Small intestine (tissue), 7 donors: ENCODE results near the gene HOXA6. TPM values are rescaled to one million over a fixed set of nuclear protein-coding genes. Genes with fewer than 3 reads are reported as not detected.
A peak's percentile ranks its signal among the peaks of the same experiment; 100 is the strongest.

ENCODE experiments used
- DNase-seq, 2 donors: peaks; one replicate each; pipeline versions ENCODE4 v3.0.0 to v3.0.0-alpha.2; 2013
- FAIRE-seq: peaks from 2 replicates; lab custom pipeline; 2012; peaks lifted over from hg19 to GRCh38; lab: Jason Lieb, UNC
- H3K27ac ChIP-seq, 3 donors: one replicate each; pipeline ENCODE4 v1.5.1; 2013; ENCODE audit warnings: low read length in 2 of 3, mild to moderate bottlenecking in 2 of 3, control low read depth in 1 of 3, inconsistent platforms in 1 of 3, low read depth in 1 of 3, moderate library complexity in 1 of 3
- H3K27me3 ChIP-seq, 3 donors: one replicate each; pipeline ENCODE4 v1.6.1; 2013; ENCODE audit warnings: low read length in 3 of 3, inconsistent platforms in 1 of 3; ENCODE audit not compliant: control insufficient read depth in 3 of 3, insufficient read depth in 3 of 3
- H3K36me3 ChIP-seq, 3 donors: one replicate each; pipeline ENCODE4 v1.6.1; 2013; ENCODE audit warnings: low read length in 3 of 3, inconsistent platforms in 1 of 3, low read depth in 1 of 3, mild to moderate bottlenecking in 1 of 3, moderate library complexity in 1 of 3; ENCODE audit not compliant: control insufficient read depth in 3 of 3, insufficient read depth in 2 of 3
- H3K4me1 ChIP-seq, 3 donors: one replicate each; pipeline ENCODE4 v1.6.1; 2013; ENCODE audit warnings: low read length in 2 of 3, inconsistent platforms in 1 of 3, low read depth in 1 of 3, mild to moderate bottlenecking in 1 of 3, moderate library complexity in 1 of 3; ENCODE audit not compliant: control insufficient read depth in 3 of 3, insufficient read depth in 2 of 3
- H3K4me3 ChIP-seq, 3 donors: one replicate each; pipeline ENCODE4 v1.5.1; 2013; ENCODE audit warnings: low read length in 3 of 3, control low read depth in 1 of 3, inconsistent platforms in 1 of 3, low read depth in 1 of 3, mild to moderate bottlenecking in 1 of 3, moderate library complexity in 1 of 3
- H3K9me3 ChIP-seq, 2 donors: one replicate each; pipeline ENCODE4 v1.6.1; 2013; ENCODE audit warnings: low read depth in 1 of 2, low read length in 1 of 2; ENCODE audit not compliant: control insufficient read depth in 2 of 2, insufficient read depth in 1 of 2
- WGBS, 3 donors: extraction: QIAGEN DNeasy Blood & Tissue Kit; methylation state at CpG; one replicate each; pipeline ENCODE4 v1.1.7; 2013; 5-methylcytosine and 5-hydroxymethylcytosine counted together
- polyA plus RNA-seq, 4 donors: library from polyadenylated mRNA; stranded (reverse) in 3 of 4; unstranded in 1 of 4; fragments of 200-250 nt in 3 of 4; fragments of 120-200 nt in 1 of 4; gene quantifications; one replicate each; pipeline versions ENCODE4 v1.2.1 to v1.2.3, GENCODE V29; 2013
- donor health status: healthy with polysubstance abuse.
- donor health status: control.
- donor health status: control.
- donor health status: Bipolar disorder and iron deficiency.
- donor health status: healthy.

Gene HOXA6
- polyA plus RNA-seq, 4 donors: 0.46 to 29.7 (median 0.81) TPM; not detected in 1

- no peaks in the 10 kb centered on the region for H3K36me3 ChIP-seq
- H3K4me1 ChIP-seq: peaks cover 2 to 12% (median 4%) of the 10 kb centered on the region in 3 donors
- FAIRE-seq (no peak), DNase-seq (no peak)
- H3K27me3 ChIP-seq: peaks cover 9 to 96% (median 76%) of the 10 kb centered on the region in 3 donors
- H3K4me3 ChIP-seq: peak overlapping the region in 1 of 3 donors; percentile 54
- WGBS, 3 donors: 24 to 45% (median 24%) methylated on average over 4 of the region's 4 CpGs
- H3K27ac ChIP-seq: no peak overlapping the region
- H3K9me3 ChIP-seq: peaks cover 0 to 11% of the 10 kb centered on the region in 2 donors
Observed at GRCh38 chr7:27182285-27182841, 34.8 kb upstream of the HOXA6 start.

DNA sequence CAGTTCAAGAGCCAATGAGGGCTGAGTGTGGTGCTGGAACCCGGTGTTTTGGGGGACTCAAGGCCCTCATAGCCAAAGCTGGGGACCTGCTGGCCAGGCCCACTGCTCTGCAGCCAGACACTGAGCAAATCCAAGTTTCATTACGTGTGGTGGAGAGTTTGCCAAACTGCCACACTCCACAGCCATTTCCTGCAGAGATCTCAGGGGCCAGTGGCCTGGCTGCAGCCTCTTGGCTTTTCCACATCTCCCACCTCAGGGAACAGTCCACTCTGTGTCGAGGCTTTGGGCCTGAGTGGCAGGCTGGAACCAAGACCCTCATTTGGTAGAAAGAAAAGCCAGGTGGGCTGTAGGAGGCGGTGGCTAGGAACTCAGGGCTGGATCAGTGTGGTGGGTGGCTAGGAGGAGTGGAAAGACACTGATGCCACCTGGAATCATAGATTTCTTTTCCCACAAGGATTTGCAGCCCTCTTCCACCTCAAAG is 34.3 kb upstream of the HOXA6 start:
- no peak for FAIRE-seq
- peak overlapping the region in 1 of 3 donors; percentile 32 for H3K27ac ChIP-seq

DNA sequence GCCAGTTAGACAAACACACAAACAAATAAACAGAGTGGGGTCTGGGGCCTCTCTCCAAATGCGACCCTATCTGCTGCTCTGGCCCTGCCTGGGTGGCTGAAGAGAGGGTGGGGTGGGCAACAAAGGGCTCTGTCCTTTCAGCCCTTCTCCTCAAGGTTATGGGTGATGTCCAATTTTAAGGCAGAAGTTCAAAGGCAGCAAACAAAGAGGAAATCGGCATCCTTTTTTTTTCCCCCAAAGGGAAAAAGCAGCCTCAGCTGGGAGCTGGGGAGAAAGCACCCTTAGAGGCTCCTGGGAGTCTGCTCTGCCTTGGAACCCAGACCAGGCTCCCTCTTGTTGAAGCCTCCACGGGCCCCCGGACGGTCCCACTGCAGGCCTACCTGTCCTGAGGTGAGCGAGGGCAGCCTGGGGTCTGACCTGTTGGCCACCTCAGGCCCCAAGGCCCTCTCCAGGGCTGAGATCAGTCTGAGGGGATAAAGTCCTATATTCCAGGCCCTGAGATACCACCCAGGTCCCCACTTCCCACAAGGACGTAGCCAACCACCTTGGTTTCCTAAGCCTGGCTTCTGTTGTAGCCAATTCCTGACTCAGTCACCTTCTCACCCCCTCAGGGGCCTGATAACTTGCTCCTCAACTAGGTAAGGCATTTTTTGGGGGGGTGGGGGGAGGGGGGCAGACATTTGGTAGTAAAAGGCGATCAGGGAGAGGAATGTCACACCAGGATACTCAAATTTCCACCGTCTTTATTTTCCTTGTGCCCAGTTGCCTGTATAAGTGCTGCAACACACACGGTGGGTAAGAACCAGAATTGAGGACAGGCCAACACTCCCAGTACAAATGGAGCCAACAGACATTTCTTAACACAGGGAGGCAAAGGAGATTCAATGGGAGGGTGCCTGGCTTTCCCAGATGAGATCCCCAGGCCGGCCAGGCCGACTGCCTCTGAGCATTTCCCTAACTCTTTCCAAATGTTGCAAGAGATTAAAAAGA is 33.2 kb upstream of the HOXA6 start:
- WGBS, 3 donors: 44 to 57% (median 54%) methylated on average over 12 of the region's 12 CpGs
- no peak for FAIRE-seq
- peaks cover 0 to 13% of the 10 kb centered on the region in 2 donors for H3K9me3 ChIP-seq
- no peak for DNase-seq
- H3K36me3 ChIP-seq: no peaks in the 10 kb centered on the region
- no peak overlapping the region for H3K4me3 ChIP-seq
- H3K27ac ChIP-seq: peak overlapping the region in 1 of 3 donors; percentile 70
- peaks cover 9 to 98% (median 73%) of the 10 kb centered on the region in 3 donors for H3K27me3 ChIP-seq
- peaks cover 2 to 12% (median 4%) of the 10 kb centered on the region in 3 donors for H3K4me1 ChIP-seq

More for the DNA sequence above, 34.3 kb upstream of the HOXA6 start:
- H3K27me3 ChIP-seq: peaks cover 9 to 97% (median 77%) of the 10 kb centered on the region in 3 donors
- 32 to 46% (median 39%) methylated on average over 4 of the region's 4 CpGs for WGBS, 3 donors
- no peaks in the 10 kb centered on the region for H3K36me3 ChIP-seq
- no peak for DNase-seq
- peaks cover 2 to 12% (median 4%) of the 10 kb centered on the region in 3 donors for H3K4me1 ChIP-seq
- H3K9me3 ChIP-seq: peaks cover 0 to 11% of the 10 kb centered on the region in 2 donors
- no peak overlapping the region for H3K4me3 ChIP-seq

DNA sequence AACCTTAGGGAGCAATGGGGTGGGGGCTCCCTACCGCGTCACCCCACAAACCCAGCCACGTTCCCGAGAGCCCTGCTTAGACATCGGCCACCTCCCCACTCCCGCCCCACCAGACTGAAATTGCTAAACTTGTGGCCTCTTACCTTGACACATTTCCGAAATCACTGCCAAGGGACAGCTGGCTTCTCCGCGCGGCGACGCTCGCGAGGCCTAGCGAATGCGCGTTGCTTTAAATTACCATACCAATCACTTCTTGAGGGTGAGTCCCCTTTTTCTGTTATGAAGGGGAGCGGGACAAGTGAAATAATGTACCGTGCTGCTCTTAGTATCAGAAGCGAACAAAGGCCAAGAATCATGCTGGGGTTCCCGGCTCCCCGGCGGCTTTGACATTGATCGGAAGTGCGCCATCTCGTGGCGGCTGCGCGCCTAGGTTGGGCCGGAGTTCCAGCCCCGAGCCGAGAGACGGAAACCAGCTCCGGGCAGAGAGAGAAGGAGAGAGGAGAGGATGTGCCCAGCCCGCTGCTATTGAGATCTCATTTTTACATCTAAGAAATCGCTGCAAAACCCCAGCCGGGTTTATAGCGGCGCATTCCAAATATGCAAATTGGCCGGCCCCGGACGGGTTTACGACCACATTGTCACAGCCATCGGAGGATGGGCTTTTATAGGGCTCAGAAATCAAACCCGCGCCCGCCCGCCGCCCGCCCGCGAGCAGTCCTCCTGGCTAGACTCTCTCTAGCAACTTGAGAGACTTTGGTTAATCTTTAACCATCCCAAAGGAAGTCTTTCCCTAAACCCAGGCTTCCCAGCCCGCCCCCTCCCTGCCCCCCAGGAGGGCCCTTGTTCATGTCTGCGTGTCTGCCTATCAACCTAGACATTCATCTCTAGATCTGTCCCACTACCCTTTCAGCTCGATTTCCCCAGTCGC is 32.2 kb upstream of the HOXA6 start:
- peak; percentile 68 to 92 for DNase-seq
- FAIRE-seq: no peak
- WGBS, 3 donors: 7 to 15% (median 9%) methylated on average over 56 of the region's 56 CpGs
- H3K4me1 ChIP-seq: peaks cover 2 to 12% (median 3%) of the 10 kb centered on the region in 3 donors
- H3K36me3 ChIP-seq: no peaks in the 10 kb centered on the region
- H3K9me3 ChIP-seq: peaks cover 0 to 8% of the 10 kb centered on the region in 2 donors
- H3K4me3 ChIP-seq: peak overlapping the region in 2 of 3 donors; percentile 24 to 48
- H3K27me3 ChIP-seq: peaks cover 7 to 98% (median 73%) of the 10 kb centered on the region in 3 donors
- H3K27ac ChIP-seq: peak overlapping the region in 1 of 3 donors; percentile 70

- WGBS, 3 donors: 28 to 43% (median 39%) methylated on average over 14 of the region's 14 CpGs
- H3K4me3 ChIP-seq: peak overlapping the region in 2 of 3 donors; percentile 24 to 48
- H3K27me3 ChIP-seq: peaks cover 10 to 99% (median 77%) of the 10 kb centered on the region in 3 donors
- H3K27ac ChIP-seq: peak overlapping the region in 1 of 3 donors; percentile 70
- peaks cover 0 to 18% (median 0%) of the 10 kb centered on the region in 3 donors for H3K4me1 ChIP-seq
- peaks cover 0 to 8% of the 10 kb centered on the region in 2 donors for H3K9me3 ChIP-seq
- FAIRE-seq: no peak
- no peaks in the 10 kb centered on the region for H3K36me3 ChIP-seq
- DNase-seq: no peak
Observed at GRCh38 chr7:27179030-27179429, 31.5 kb upstream of the HOXA6 start.

DNA sequence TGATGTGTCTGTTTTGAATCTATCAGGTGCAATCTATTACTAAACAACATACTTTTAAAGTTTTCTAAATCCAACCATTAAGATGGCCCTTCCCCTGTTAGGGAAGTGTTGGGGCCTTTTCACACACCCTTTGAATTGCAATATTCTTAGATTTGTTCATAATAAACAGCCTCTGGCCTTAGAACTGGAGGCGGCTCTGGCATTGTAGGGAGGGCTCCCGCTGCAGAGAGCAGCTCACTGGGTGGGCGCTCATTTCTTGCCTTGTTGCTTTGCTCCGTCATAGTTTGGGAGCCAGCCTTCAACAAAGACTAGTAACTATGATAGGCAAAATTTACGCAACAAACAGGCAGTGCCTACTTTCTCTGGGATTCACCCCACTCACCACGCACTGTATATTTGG is 30.8 kb upstream of the HOXA6 start:
- Histone ChIP-seq H3K4me3 (peak overlapping the region in 1 of 3 donors; percentile 48), H3K36me3 (no peaks in the 10 kb centered on the region), H3K4me1 (peaks cover 0 to 14% (median 0%) of the 10 kb centered on the region in 3 donors), H3K9me3 (peaks cover 0 to 8% of the 10 kb centered on the region in 2 donors), H3K27ac (no peak overlapping the region), H3K27me3 (peaks cover 8 to 98% (median 76%) of the 10 kb centered on the region in 3 donors)
- 37 to 66% (median 64%) methylated on average over 6 of the region's 6 CpGs for WGBS, 3 donors
- DNase-seq (no peak), FAIRE-seq (no peak)

DNA sequence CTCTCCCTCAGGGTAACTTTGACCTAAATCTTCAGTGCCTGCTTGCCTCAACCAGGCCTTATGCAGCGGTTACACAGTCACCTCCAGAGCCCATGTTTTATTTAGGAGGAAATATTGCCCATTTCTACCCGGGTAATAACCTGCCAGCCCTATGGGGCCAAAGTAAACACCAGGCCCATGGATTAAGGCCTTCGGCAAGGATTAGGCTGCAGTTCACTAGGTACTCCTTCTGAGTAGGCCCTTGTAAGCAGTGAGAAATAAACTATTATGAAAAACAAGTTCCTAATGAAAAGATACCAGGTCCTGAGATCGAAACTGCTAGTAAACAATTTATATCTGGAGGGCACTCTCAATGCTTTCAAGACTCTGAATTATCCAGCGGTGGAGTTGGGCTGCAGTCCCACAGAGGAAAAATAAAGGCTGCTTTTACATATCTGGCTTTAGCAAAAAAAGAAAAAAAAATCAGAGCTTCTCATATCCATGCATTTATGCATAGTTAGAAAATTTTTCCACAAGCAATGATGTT is 30.3 kb upstream of the HOXA6 start:
- no peak for DNase-seq
- Histone ChIP-seq H3K4me3 (peak overlapping the region in 1 of 3 donors; percentile 48), H3K4me1 (peaks cover 0 to 14% (median 0%) of the 10 kb centered on the region in 3 donors), H3K36me3 (no peaks in the 10 kb centered on the region), H3K27me3 (peaks cover 9 to 97% (median 76%) of the 10 kb centered on the region in 3 donors), H3K9me3 (peaks cover 0 to 5% of the 10 kb centered on the region in 2 donors), H3K27ac (no peak overlapping the region)
- WGBS, 3 donors: 34 to 69% (median 56%) methylated on average over 5 of the region's 5 CpGs
- FAIRE-seq: no peak
